B cell (primary cell): Measurements from ENCODE around the gene ZNF557.

Experiments used
- EZH2 ChIP-seq: IDR thresholded peaks from 2 replicates; pipeline ENCODE4 v1.6.1; 2012; ENCODE audit warnings: borderline replicate concordance, low read depth, mild to moderate bottlenecking, moderate library complexity, low read length; ENCODE audit not compliant: insufficient read depth, poor library complexity, severe bottlenecking
- TF ChIP-seq, protein P1 (sequence below): fragments of 200-600 bp; IDR thresholded peaks from one replicate; pipeline ENCODE4 v1.8.0; 2022; ENCODE audit warnings: antibody characterized with exemption, mild to moderate bottlenecking

DNA sequence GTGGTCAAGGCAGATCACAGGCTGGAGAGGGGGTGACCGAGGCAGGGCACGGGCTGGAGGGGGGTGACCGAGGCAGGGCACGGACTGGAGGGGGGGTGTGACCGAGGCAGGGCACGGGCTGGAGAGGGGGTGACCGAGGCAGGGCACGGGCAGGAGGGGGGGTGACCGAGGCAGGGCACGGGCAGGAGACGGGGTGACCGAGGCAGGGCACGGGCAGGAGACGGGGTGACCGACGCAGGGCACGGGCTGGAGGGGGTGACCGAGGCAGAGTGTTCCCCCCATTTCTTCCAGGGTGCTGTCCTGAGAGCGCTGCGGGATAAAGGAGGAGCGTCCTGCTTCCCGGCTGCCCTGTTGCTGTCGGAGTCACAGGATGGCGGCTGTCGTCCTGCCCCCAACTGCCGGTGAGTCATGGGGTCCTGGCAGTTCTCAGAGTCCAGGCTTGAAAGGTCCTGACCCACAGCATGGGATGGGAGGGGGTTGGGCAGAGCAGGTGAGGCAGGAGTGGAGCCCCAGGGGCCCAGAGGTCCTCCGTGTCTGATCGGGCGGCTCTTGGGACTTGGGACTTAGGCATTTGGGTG, 5.3 kb downstream of the ZNF557 start:
- no peak for TF ChIP-seq EZH2
- TF ChIP-seq, protein P1, sequence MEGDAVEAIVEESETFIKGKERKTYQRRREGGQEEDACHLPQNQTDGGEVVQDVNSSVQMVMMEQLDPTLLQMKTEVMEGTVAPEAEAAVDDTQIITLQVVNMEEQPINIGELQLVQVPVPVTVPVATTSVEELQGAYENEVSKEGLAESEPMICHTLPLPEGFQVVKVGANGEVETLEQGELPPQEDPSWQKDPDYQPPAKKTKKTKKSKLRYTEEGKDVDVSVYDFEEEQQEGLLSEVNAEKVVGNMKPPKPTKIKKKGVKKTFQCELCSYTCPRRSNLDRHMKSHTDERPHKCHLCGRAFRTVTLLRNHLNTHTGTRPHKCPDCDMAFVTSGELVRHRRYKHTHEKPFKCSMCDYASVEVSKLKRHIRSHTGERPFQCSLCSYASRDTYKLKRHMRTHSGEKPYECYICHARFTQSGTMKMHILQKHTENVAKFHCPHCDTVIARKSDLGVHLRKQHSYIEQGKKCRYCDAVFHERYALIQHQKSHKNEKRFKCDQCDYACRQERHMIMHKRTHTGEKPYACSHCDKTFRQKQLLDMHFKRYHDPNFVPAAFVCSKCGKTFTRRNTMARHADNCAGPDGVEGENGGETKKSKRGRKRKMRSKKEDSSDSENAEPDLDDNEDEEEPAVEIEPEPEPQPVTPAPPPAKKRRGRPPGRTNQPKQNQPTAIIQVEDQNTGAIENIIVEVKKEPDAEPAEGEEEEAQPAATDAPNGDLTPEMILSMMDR, result no peak
